ENCODE measurements around the gene CKS1B. TPM values are rescaled to one million over a fixed set of nuclear protein-coding genes. Genes with fewer than 3 reads are reported as not detected.

Gene CKS1B
- total RNA-seq, 6 experiments from 2014 or later: 52.7 to 111 (median 98.8) TPM

DNA sequence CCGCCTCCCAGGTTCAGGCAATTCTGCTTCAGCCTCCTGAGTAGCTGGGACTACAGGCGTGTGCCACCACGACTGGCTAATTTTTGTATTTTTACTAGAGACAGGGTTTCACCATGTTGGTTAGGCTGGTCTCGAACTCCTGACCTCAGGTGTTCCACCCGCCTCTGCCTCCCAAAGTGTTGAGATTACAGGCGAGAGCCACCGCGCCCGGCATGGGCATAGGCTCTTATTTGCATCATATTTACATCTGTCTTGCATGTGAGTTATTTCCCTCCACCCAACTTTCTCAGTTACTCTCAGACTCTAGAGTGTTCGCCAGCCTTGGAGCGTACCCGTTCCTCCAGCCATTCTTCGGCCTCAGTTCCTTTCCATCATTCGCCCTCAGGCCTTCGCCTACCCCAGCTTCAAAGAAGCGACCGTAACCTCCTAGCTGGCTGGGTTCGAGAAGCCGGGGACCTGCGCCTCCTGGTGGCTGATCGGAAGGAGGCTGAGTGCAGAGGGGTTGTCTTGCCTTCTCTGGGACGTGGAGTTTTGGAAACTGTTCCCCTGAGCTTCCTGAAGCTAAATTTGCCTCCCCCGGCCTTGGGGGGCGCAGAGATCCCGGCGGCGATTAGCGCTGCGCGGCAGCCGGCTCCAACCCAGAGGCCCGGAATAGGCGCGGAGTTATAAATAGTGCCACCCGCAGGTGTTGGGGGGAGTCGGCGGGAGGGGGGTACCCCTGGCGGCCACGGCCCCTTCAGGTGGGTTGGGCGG is 24.5 kb downstream of the CKS1B start:
- Mint-ChIP-seq H3K27ac (peak overlapping the region; percentile 58), H3K4me3 (peak overlapping the region; percentile 64), H3K4me1 (ENCODE audit: low read depth) (peaks cover 29% of the 10 kb centered on the region), H3K9me3 (no peaks in the 10 kb centered on the region), H3K36me3 (ENCODE audit: low read depth) (no peaks in the 10 kb centered on the region), H3K27me3 (ENCODE audit: insufficient read depth) (peaks cover 2% of the 10 kb centered on the region; the same call in 1 of the 2 replicates)
- peak; percentile 56 for DNase-seq
- TF ChIP-seq, protein P1, sequence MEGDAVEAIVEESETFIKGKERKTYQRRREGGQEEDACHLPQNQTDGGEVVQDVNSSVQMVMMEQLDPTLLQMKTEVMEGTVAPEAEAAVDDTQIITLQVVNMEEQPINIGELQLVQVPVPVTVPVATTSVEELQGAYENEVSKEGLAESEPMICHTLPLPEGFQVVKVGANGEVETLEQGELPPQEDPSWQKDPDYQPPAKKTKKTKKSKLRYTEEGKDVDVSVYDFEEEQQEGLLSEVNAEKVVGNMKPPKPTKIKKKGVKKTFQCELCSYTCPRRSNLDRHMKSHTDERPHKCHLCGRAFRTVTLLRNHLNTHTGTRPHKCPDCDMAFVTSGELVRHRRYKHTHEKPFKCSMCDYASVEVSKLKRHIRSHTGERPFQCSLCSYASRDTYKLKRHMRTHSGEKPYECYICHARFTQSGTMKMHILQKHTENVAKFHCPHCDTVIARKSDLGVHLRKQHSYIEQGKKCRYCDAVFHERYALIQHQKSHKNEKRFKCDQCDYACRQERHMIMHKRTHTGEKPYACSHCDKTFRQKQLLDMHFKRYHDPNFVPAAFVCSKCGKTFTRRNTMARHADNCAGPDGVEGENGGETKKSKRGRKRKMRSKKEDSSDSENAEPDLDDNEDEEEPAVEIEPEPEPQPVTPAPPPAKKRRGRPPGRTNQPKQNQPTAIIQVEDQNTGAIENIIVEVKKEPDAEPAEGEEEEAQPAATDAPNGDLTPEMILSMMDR (IDR thresholded peaks at IDR 0.05): peak; percentile 91

DNA sequence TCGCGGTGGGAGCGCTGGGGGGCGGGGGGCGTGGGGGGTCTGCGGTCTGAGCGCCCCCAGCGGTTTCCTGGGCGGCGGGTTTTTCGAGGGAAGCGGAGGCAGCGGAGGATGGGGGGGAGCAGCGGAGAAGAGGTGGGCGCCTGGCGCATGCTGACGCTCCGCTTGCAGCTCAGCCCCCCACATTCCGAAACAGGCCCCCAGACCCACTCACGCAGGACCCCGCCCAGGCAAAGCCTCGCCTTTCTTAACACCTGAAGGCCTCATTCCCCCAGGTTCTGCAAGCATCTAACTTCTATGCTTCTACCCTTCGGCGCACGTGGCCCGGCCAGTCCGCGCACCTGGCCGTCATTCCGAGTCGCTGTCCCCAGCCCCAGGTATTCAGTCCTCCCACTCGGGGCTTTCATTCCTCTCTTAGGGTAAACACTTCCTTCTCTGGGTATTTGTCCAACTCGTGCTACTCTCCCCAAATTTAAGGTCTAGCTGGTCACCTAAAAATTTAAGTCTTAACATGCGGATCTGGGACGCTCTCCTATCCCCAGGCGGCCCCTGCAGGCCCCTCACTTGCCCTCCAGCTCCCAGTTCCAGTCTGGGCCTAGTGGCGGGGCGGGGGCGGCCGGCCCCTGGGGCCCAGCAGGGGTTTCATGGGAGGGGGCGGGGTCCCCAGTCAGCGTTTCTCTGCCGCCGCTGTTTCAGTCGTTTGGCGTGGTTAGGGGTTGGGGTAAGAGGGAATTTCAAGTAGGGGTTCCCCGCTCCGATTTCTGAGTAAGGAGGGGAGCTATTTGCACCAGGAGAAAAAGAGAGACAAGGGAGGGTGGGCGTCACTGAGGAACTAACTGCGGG is 25.3 kb downstream of the CKS1B start:
- Mint-ChIP-seq H3K27me3 (ENCODE audit: insufficient read depth) (peaks cover under 1% of the 10 kb centered on the region; the same call in 1 of the 2 replicates), H3K9me3 (no peaks in the 10 kb centered on the region), H3K36me3 (ENCODE audit: low read depth) (no peaks in the 10 kb centered on the region), H3K4me1 (ENCODE audit: low read depth) (peaks cover 31% of the 10 kb centered on the region), H3K4me3 (peak overlapping the region; percentile 89), H3K27ac (peak overlapping the region; percentile 89)
- TF ChIP-seq, protein P1 (IDR thresholded peaks at IDR 0.05): no peak
- no peak for DNase-seq

DNA sequence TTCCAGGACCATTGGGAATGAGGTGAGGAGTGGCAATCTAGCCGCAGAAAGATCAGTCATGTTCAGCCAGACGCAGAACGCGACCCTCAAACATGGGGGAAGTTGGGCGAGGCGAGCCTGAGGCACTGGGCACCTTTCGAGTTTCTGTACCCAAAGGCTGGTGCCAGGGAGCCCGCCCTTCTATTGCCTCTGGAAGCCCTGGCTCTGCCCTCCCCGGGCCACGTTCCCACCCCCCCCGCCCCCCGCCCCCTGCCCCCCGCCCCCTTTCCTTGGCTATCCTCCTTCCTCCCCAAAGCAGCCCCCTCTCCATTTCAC is 25.9 kb downstream of the CKS1B start:
- Mint-ChIP-seq H3K4me3 (peak overlapping the region; percentile 89), H3K9me3 (no peaks in the 10 kb centered on the region), H3K27ac (peak overlapping the region; percentile 89), H3K4me1 (ENCODE audit: low read depth) (peaks cover 31% of the 10 kb centered on the region), H3K36me3 (ENCODE audit: low read depth) (no peaks in the 10 kb centered on the region), H3K27me3 (ENCODE audit: insufficient read depth) (no peaks in the 10 kb centered on the region; the same call in 1 of the 2 replicates)
- no peak for DNase-seq
- TF ChIP-seq, protein P1 (IDR thresholded peaks at IDR 0.05): no peak

DNA sequence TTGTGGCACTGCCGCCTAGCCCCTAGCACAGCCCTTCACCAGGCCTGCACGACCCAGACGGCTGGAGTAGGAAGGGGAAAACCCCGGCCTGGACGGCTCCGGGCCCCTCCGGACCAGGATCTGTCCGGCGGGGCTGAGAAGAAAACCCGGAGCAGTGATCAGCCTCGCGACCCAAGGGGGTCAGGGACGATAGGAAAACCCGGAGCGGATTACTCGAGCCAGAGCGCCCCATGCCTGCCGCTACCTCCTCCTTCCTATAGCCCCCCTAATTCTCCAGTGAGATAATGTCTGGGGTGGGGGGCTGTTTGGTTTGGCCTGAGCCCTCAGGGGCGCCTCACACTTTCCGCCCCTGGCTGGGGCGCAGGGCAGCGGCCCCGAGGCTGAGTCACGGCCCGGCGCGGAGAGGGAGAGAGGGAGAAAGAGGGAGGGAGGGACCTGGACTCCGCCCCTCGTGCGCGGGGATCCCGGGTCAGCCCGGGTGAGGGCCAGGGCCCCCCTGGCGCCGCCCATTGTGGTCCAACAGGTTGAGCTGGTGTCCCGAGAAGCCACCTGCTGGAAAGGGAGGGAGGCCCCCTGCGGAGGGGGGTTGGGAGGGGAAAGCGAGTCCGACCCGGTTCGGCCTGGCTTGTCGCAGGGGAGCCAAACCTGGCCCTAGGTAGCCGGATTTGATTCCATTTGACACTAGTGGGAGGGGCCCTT is 26.4 kb downstream of the CKS1B start:
- DNase-seq: peak; percentile 65
- Mint-ChIP-seq H3K36me3 (ENCODE audit: low read depth) (no peaks in the 10 kb centered on the region), H3K9me3 (no peaks in the 10 kb centered on the region), H3K4me1 (ENCODE audit: low read depth) (peaks cover 33% of the 10 kb centered on the region), H3K27ac (peak overlapping the region; percentile 79), H3K4me3 (peak overlapping the region; percentile 92), H3K27me3 (ENCODE audit: insufficient read depth) (no peaks in the 10 kb centered on the region; the same call in 1 of the 2 replicates)
- TF ChIP-seq, protein P1 (IDR thresholded peaks at IDR 0.05): no peak; the same call in 1 of the 2 replicates

DNA sequence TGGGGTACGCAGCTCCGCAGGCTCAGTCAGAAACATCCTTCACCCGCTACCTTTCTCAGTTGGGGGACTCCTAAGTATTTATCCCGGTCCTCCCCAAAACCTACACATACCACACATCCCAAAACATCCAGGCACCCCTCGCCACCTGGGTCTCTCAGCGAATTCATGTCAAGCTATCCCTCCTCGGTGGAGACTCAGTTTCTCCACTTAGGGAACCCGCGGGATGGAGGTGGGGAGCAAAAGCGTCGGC is 26.9 kb downstream of the CKS1B start:
- peak overlapping the region; percentile 79 for H3K27ac Mint-ChIP-seq
- DNase-seq: no peak
- TF ChIP-seq, protein P1 (IDR thresholded peaks at IDR 0.05): no peak
- H3K36me3 Mint-ChIP-seq (ENCODE audit: low read depth): no peaks in the 10 kb centered on the region
- peak overlapping the region; percentile 92 for H3K4me3 Mint-ChIP-seq
- H3K4me1 Mint-ChIP-seq (ENCODE audit: low read depth): peaks cover 35% of the 10 kb centered on the region
- H3K9me3 Mint-ChIP-seq: no peaks in the 10 kb centered on the region
- H3K27me3 Mint-ChIP-seq (ENCODE audit: insufficient read depth): no peaks in the 10 kb centered on the region; the same call in 1 of the 2 replicates

Data from HFFc6 (cell line).